ENCODE measurements around the gene FGFR3. TPM values are rescaled to one million over a fixed set of nuclear protein-coding genes. Genes with fewer than 3 reads are reported as not detected.

FGFR3 gene
- total RNA-seq, 2 experiments from 2014 or later, result 0.21 to 0.27 TPM

GRCh38 chr4:1775731-1776500, 17.2 kb upstream of the FGFR3 start:
- Mint-ChIP-seq H3K27me3 (peaks cover 1% of the 10 kb centered on the region), H3K4me1 (ENCODE audit: low read depth) (peaks cover 2% of the 10 kb centered on the region), H3K36me3 (no peaks in the 10 kb centered on the region), H3K9me3 (no peaks in the 10 kb centered on the region), H3K4me3 (no peak overlapping the region), H3K27ac (no peak overlapping the region)
- POLR2A ChIA-PET, result no interaction called here
- CTCF ChIA-PET, result interaction anchor here (1.8 kb wide), 1 partner anchor 28 kb away, joined by 8 read pairs; no protein-coding TSS in a partner anchor
- DNase-seq, result no peak
- intact Hi-C loops (cut with micrococcal nuclease), result no loop called here

DNA sequence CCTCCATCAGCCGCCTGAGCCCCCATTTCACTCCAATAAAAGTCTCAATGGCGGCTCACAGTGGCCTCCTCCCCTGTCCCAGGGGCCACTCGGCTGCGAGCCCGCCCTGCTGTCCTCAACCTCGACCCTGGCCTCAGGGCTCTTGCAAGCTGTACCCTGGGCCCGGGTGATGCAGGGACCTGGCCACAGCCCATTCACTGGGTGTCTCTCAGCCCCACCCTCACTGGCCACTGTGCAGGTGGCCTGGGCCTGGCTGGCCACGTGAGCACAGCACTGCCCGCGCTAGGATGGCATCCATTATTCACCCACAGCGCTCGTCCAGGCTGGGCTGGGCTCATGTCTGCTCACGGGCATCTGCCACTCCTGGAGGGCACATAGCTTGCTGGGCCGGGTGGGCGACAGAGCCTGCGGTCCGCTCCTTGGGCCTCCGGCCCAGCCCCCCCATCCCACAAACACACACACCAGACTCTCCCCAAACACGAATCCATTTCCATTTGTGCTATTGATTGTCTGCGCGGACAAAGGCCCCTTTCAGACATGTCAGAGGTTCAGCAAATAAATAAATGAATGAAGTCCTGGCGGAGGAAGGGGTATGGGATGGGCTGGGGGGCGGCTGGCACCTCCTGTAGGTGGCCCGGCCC, 16.5 kb upstream of the FGFR3 start:
- POLR2A ChIA-PET, result no interaction called here
- peaks cover 2% of the 10 kb centered on the region for H3K4me1 Mint-ChIP-seq (ENCODE audit: low read depth)
- no peak overlapping the region for H3K27ac Mint-ChIP-seq
- H3K4me3 Mint-ChIP-seq, result no peak overlapping the region
- H3K9me3 Mint-ChIP-seq, result no peaks in the 10 kb centered on the region
- no peaks in the 10 kb centered on the region for H3K36me3 Mint-ChIP-seq
- intact Hi-C loops (cut with micrococcal nuclease), result no loop called here
- no peak for DNase-seq
- H3K27me3 Mint-ChIP-seq, result peaks cover 1% of the 10 kb centered on the region
- CTCF ChIA-PET, result interaction anchor here (1.0 to 1.8 kb wide), 2 partner anchors 9 to 29 kb away, joined by 3 to 8 read pairs; no protein-coding TSS in a partner anchor

DNA sequence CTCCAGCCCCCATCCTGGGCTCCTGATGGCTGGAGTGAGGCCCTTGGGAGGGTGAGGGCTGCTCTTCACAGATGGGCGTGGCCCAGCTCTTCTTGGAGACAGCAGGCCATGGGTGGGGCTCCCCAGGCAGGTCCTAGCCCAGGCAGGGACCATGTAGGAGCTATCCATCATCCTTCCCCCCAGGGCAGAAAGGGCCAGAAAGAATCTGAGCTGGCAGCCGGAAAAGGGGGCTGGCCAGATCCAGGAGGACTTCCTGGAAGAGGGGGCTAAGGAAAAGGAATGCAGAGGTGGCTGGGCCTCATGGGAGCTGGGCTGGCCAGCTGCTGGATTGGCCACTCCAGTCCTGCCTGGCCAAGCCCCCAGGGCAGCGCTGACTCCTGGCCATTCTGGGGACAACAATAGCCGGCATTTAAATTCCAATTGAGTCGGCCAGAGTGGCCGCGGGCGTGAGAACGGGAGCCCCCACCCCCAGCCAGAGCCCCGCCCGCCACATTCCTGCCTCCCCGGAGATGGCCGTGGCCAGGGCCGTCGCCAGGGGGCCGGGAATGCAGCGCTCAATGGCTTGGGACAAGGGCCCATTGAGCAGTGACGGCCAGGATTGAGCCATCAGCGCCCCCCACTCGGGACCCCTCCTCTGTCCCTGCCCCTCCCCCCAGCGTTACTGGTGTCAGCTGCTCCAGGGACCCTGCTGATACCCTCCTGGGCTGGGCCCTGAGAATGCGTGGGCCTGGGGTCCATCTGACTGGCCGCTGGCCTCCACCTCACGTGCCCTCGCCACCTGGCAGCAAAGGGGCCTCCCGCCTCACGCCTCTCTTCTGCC, 15.1 kb upstream of the FGFR3 start:
- Mint-ChIP-seq H3K36me3 (no peaks in the 10 kb centered on the region), H3K4me3 (no peak overlapping the region), H3K27me3 (no peaks in the 10 kb centered on the region), H3K27ac (no peak overlapping the region), H3K9me3 (no peaks in the 10 kb centered on the region), H3K4me1 (ENCODE audit: low read depth) (no peaks in the 10 kb centered on the region)
- ChIA-PET POLR2A (no interaction called here), CTCF (interaction anchor here (1.0 to 1.1 kb wide), 2 partner anchors 11 to 85 kb away, joined by 3 to 4 read pairs; no protein-coding TSS in a partner anchor)
- intact Hi-C loops (cut with micrococcal nuclease), result no loop called here
- no peak for DNase-seq

DNA sequence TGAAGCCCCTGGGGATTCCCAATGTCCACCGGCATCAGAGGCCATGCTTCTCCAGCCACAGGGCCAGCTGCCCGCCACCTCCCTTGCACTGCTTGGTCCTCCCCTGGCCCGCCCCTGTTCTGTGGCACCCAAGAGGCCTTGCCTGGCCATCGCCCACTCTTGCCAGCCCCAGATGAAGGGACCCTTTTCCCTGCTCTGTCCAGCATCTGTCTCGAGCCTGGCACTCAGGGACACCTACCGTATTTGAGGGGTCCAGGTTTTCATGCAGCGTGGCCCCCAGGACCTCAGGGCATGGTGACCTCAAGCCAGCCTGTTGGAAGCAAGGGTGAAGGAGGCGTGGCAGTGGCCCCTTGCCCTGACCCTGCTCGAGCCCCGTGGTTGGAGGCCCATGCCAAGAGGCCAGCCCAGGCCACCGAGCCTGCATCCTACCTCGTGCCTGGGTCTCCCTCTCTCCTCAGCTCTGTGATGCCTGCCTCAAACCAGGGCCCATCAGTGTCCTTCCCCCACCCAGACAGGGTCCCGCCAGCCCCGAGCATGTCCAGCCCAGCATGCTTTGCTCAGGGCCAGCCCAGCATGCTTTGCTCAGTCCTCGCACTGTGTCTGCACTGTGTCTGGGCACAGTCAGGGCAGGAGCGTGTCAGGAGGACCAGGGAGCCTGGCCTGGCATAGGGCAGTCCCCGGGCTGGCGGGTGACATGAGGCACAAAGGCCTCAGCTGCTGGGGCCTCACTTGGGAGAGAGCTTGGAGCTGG, 14.3 kb upstream of the FGFR3 start:
- H3K36me3 Mint-ChIP-seq, result no peaks in the 10 kb centered on the region
- H3K27me3 Mint-ChIP-seq, result no peaks in the 10 kb centered on the region
- H3K27ac Mint-ChIP-seq, result no peak overlapping the region
- ChIA-PET CTCF (interaction anchor here (0.6 kb wide), 1 partner anchor 13 kb away, joined by 5 read pairs; no protein-coding TSS in a partner anchor), POLR2A (no interaction called here)
- H3K4me1 Mint-ChIP-seq (ENCODE audit: low read depth), result no peaks in the 10 kb centered on the region
- H3K4me3 Mint-ChIP-seq, result no peak overlapping the region
- intact Hi-C loops (cut with micrococcal nuclease), result no loop called here
- H3K9me3 Mint-ChIP-seq, result no peaks in the 10 kb centered on the region
- no peak for DNase-seq

GRCh38 chr4:1779588-1780382, 13.3 kb upstream of the FGFR3 start:
- H3K4me1 Mint-ChIP-seq (ENCODE audit: low read depth), result no peaks in the 10 kb centered on the region
- DNase-seq, result no peak
- intact Hi-C loops (cut with micrococcal nuclease), result no loop called here
- ChIA-PET POLR2A (no interaction called here), CTCF (interaction anchor here (0.6 kb wide), 1 partner anchor 12 kb away, joined by 5 read pairs; no protein-coding TSS in a partner anchor)
- no peak overlapping the region for H3K27ac Mint-ChIP-seq
- no peaks in the 10 kb centered on the region for H3K36me3 Mint-ChIP-seq
- no peaks in the 10 kb centered on the region for H3K27me3 Mint-ChIP-seq
- H3K9me3 Mint-ChIP-seq, result no peaks in the 10 kb centered on the region
- H3K4me3 Mint-ChIP-seq, result no peak overlapping the region

GRCh38 chr4:1780435-1780834, 12.7 kb upstream of the FGFR3 start:
- intact Hi-C loops (cut with micrococcal nuclease), result no loop called here
- Mint-ChIP-seq H3K9me3 (no peaks in the 10 kb centered on the region), H3K27ac (no peak overlapping the region), H3K27me3 (no peaks in the 10 kb centered on the region), H3K4me1 (ENCODE audit: low read depth) (no peaks in the 10 kb centered on the region), H3K36me3 (no peaks in the 10 kb centered on the region), H3K4me3 (no peak overlapping the region)
- CTCF ChIA-PET, result no interaction called here
- no peak for DNase-seq
- POLR2A ChIA-PET, result no interaction called here

DNA sequence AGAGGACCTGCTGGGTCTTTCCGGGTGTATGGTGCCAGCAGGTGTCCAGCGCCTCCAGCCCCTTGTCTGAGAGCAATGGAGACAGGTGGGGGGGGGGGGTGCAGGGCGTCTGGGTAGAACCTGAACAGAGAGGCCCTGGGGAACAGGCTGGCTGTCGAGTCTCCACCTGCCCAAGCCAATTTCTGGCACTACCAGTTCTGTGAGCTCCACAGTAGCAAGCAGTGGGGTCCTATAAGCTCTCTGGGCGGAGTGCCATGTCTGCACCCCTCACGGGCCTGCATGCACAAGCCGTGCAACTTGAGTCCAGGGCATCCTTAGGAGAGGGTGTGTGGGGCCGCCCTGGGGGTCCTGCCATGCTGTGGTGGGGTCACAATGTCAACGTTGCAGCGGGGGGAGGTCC, 10.1 kb upstream of the FGFR3 start:
- H3K27ac Mint-ChIP-seq, result no peak overlapping the region
- H3K4me1 Mint-ChIP-seq (ENCODE audit: low read depth), result no peaks in the 10 kb centered on the region
- H3K36me3 Mint-ChIP-seq, result no peaks in the 10 kb centered on the region
- CTCF ChIA-PET, result interaction anchor here (1.1 kb wide), 1 partner anchor 35 kb away, joined by 4 read pairs; no protein-coding TSS in a partner anchor
- no peak overlapping the region for H3K4me3 Mint-ChIP-seq
- H3K9me3 Mint-ChIP-seq, result no peaks in the 10 kb centered on the region
- DNase-seq, result no peak
- no peaks in the 10 kb centered on the region for H3K27me3 Mint-ChIP-seq
- POLR2A ChIA-PET, result no interaction called here
- intact Hi-C loops (cut with micrococcal nuclease), result no loop called here

DNA sequence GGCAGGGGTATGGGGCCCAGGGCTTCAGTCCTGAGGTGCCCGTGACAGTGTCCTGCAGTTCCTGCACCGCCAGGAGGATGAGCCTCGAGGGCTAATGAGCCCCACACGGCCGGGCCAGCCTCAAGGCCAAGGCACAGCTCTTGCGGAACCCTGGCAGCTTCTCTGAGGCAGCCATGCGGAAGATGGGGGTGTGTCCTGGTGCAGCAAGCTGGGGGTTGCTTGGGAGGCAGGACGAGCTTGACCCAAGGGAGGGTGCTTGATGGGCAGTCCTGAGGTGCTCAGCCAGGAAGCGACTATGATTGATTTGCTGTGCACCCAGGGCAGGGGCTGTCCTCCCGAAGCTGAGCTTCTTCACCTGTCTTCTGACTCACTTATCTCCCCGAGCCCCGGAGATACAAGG, 9.1 kb upstream of the FGFR3 start:
- Mint-ChIP-seq H3K27me3 (no peaks in the 10 kb centered on the region), H3K4me1 (ENCODE audit: low read depth) (no peaks in the 10 kb centered on the region), H3K9me3 (no peaks in the 10 kb centered on the region), H3K27ac (no peak overlapping the region), H3K4me3 (no peak overlapping the region), H3K36me3 (no peaks in the 10 kb centered on the region)
- intact Hi-C loops (cut with micrococcal nuclease), result no loop called here
- ChIA-PET POLR2A (no interaction called here), CTCF (interaction anchor here (1.1 kb wide), 2 partner anchors 10 to 36 kb away, joined by 3 to 4 read pairs; no protein-coding TSS in a partner anchor)
- no peak for DNase-seq

- H3K4me3 Mint-ChIP-seq, result no peak overlapping the region
- no peaks in the 10 kb centered on the region for H3K27me3 Mint-ChIP-seq
- H3K36me3 Mint-ChIP-seq, result no peaks in the 10 kb centered on the region
- DNase-seq, result no peak
- ChIA-PET POLR2A (no interaction called here), CTCF (interaction anchor here (1.1 to 1.4 kb wide), 2 partner anchors 9 to 36 kb away, joined by 3 read pairs; no protein-coding TSS in a partner anchor)
- no peak overlapping the region for H3K27ac Mint-ChIP-seq
- no peaks in the 10 kb centered on the region for H3K9me3 Mint-ChIP-seq
- no peaks in the 10 kb centered on the region for H3K4me1 Mint-ChIP-seq (ENCODE audit: low read depth)
- intact Hi-C loops (cut with micrococcal nuclease), result no loop called here
Observed at GRCh38 chr4:1784395-1784788, 8.7 kb upstream of the FGFR3 start.

DNA sequence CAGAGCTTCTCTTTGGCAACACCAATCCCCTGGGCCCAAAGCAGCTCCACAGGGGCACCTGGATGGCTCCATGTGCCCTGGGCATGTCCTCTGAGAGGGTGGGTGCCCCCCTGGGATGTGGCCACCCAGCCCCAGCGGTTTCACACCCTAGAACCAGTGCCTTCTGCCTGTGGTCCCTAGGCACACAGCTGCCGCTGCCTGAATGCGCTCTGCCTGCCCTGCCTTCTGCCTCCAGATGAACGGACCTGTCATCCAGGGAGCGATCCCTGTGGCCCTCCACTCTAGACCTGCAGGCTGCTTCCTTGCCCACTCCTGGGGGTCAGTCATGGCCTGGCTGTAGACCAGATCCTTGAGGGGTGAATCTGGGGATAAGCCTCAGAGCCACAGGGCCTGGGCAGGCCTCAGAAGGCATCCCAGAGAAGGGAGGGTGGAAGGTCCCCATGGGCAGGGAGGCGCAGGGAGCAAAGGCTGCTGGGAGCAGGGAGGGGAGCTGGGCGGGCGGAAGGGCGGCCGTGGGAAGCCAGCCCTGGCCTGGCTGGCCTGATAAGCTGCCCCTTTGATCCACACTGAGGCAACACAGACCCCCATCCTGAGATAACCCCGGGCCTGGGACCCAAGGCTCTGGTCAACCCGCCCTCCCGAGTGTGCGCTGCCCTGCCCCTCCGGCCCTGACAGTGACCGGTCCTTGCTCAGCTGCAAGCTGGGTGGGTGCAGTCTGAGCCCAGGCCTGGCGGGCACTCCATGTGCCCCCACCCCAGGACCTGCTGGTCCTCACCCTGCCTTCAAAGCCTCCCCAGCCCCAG, 8.1 kb upstream of the FGFR3 start:
- Mint-ChIP-seq H3K4me3 (no peak overlapping the region), H3K36me3 (no peaks in the 10 kb centered on the region), H3K4me1 (ENCODE audit: low read depth) (no peaks in the 10 kb centered on the region), H3K9me3 (no peaks in the 10 kb centered on the region), H3K27ac (no peak overlapping the region), H3K27me3 (no peaks in the 10 kb centered on the region)
- DNase-seq, result no peak
- ChIA-PET POLR2A (no interaction called here), CTCF (interaction anchor here (1.1 to 1.4 kb wide), 2 partner anchors 9 to 37 kb away, joined by 3 read pairs; no protein-coding TSS in a partner anchor)
- intact Hi-C loops (cut with micrococcal nuclease), result no loop called here

All from activated CD4-positive, alpha-beta memory T cell treated with anti-CD3 and anti-CD28 coated beads for 36 hours (primary cell).